Tongue (tissue), 2 donors: ENCODE data around the gene PGS1. TPM values are rescaled to one million over a fixed set of nuclear protein-coding genes. Genes with fewer than 3 reads are reported as not detected.

Source experiments
- DNase-seq: peaks from one replicate; pipeline ENCODE4 v3.0.0-alpha.2; 2015
- total RNA-seq: library from RNA; depleted of rRNA; stranded (reverse); fragments of >200 nt; gene quantifications from one replicate; pipeline ENCODE4 v1.2.3, GENCODE V29; 2014

The PGS1 gene
- total RNA-seq, 1 donor from 2014 or later: 37.7 TPM

DNA sequence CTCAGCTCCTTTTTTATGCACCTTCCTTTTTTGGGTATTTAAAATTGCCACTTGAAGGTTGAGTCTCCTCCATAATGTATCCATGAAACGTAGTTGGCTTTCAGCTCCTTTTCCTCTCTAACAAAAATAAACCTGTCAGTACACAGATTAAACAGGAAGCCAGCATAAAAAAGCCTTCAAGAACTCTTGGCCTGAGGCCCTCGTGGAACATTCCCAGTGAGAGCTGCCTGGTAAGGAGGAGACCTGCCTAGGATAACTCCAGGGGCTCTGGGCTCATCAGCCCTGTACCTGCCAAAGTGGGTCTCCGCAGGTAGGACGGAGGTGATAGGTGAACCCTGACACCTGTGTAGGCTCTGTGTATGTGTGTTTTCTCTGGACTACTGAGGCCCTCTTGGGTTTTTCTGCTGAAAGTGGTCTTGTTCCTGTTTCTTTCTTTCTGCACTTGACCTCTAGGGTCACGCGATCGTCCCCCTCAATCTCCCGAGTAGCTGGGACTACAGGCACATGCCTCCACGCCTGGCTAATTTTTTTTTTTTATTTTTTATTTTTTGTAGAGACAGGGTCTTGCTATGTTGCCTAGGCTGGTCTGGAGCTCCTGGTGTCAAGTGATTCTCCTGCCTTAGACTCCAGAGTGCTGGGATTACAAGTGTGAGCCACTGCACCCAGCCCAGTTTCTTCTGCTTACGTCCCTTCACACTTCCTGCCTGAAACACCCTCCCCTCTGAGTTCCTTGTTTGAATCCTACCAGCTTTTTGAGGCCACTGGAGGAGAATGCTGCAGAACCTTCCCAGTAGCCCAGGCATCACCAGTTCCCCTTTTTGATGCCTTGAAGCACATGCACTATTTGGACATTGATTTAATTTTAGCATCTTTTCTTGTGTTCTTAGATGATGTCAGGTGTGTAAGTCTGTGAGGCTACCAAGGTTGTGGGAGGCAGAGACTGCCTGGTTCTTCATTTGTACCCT, 9.8 kb downstream of the PGS1 start:
- peak; percentile 69 for DNase-seq

DNA sequence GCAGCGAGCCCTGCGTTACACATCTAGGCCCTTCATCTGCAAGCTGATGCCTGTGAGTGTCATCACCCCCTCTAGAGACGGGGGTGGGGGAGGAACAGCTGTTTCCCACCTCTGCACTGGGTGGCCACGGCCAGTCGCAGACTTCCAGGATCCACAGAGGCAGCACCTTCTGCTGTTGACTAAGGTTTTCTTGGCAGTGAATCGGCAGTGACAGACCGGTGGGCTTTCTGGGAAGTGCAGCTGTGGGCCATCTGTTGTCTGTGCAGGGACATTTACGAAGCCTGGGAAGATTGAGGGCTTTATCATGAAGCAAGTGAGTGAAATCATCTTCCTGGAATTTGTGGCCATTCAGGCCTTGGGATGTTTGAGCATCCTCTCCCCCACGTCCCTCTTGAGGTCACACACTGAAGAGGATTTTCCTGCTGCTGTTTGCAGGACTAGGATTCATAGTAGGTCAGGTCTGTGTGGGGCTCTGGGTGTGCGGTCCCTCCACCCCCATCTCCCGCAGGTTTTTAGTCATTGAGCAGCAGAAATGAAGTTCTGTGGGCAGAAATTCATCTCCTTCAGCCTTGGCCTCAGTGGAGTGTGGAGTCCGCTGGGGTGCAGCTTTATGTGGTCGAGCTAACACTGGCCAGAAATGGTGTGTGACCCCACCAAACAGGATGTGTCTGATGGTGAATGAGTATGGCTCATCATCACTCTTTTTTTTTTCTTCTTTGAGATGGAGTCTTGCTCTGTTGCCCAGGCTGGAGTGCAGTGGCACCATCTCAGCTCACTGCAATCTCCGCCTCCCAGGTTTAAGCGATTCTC, 12.0 kb downstream of the PGS1 start:
- peak; percentile 85 for DNase-seq

DNA sequence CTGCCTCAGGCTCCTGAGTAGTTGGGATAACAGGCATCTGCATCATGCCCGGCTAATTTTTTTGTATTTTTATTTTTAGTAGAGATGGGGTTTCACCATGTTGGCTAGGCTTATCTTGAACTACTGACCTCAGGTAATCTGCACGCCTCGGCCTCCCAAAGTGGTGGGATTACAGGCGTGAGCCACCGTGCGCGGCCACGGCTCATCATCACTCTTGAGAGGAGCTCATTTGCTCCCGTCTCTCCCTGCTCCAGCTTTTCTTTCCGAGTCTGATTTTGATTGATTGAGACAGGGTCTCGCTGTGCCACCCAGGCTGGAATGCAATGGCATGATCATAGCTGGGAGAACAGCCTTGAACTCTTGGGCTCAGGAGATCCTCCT, 12.6 kb downstream of the PGS1 start:
- no peak for DNase-seq

DNA sequence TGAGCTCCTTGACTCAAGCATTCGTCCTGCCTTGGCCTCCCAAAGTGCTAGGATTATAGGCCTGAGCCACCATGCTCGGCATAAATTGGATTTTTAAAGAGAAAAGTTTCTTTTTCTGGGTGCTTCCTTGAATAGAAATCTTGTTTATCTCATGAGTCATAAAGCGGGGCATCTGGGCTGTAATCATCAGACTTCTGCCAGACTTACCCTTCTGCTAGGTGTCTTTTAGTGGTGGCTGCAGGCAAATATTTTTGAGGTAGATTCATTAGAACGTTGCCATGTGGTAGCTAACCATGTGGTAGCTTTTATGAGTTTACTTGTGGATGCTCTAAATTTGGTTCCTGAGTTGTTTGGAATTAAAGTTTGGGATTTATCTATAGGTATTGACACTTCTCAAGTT, 13.4 kb downstream of the PGS1 start:
- DNase-seq: no peak

DNA sequence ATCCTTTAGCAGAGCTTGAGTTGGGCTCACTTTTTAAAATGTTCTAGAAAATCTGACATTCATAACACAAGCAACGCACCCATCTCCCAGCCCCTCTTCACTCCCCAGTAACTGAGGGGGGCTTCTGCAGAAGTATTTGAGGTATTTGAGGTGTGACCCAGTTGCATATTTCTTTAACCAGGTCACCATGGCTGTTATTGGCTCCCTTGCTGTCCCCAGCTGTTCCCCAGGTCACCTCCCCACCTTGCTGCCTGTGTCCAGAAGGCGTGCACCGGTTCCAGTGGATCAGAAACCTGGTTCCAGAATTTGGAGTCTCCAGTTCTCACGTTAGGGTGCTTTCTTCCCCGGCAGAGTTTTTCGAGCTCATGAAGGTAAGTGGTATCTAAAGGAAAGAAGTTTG, 13.8 kb downstream of the PGS1 start:
- DNase-seq: no peak

DNA sequence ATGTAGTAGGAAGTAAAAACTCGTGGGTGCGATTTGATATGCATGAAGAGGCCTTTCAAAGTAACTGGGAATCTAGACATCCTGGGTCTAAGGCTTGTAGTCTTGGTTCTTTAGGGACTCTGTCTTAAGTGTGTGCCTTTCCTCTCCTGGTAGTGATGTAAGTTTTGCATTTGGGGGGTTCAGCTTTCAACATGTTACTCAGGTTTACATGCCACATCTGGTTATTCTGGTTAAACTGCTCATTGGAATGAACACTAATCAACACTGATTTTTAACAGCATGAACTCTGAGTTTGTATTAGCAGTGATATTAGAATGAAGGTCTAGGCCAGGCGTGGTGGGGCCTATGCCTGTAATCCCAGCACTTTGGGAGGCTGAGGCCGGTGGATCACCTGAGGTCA, 15.1 kb downstream of the PGS1 start:
- peak; percentile 18 for DNase-seq

DNA sequence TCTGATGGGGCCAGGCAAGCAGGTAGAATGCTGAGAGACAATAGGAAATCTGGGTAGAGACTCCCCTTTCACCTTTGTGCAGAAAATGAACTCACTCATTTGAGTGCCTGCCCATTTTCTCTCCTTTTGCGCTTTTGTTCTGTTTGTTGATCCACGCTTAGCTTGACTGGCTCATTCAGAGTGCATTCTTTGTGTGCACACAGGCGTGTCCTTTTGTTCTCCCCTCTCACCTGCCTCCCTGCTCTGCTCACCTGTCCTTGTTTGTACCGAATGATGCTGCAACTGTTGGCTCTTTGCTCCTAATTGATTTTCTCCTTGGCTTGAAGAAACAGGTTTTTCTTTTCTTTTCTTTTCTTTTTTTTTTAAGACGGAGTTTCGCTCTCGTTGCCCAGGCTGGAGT, 15.8 kb downstream of the PGS1 start:
- peak; percentile 32 for DNase-seq

DNA sequence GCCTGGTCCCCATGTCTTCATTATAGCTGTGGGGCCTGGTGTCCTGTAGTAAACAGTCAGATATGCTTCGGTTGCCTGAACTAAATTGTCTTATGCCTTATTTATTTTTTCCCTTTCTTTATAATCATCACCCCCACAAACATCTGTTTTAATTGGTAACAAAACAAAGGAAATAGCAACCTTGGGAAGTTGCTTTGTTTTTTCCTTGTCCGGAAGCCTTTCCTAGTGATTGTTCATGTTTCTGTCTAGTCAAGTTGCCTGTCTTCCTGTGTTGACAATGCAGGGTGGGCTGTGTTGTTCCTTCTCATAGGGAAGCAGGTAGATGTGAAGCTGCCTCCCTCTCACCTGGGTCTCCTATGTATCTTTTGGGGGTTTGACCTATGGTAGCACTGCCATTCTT, 16.7 kb downstream of the PGS1 start:
- DNase-seq: no peak

DNA sequence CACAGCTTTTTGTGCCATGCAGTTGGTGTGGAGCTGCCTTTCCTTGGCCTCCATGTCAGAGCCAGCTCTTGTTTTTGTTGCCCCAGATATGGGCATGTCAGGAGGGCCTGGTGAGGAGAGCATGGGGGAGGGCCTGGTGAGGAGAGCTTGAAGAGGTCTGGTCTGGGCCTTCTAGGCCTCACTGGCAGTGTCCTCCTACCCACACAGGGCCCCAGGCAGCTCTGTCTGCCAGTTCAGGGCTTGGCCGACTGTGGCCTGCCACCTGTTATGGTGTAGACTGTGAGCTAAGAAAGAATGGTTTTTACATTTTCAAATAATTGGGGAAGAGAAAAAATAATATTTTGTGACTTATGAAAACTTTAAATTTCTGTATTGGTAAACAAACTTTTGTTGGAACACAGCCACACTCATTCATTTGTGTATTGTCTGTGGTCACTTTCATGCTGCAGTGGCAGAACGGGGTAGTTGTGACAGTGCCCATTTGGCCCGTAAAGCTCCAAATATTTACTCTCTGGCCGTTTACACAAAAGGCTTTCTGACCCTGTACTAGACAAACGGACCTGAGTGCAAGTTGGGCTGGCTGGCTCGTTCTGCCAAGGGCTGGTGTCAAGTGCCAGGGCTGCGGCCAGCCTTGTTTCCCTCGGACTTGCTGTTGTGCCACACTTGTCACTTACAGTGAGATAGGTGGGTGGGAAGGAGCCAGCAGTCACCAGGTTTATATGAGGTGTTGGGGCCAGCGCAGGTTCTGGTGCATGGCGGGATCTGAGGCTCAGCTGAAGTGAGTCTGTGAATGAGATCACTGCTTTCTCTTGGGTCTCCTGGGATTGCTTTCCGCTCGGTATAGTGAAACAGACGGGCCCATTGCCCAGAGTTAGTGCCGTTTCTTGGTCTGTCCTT, 18.2 kb downstream of the PGS1 start:
- DNase-seq: peak; percentile 53

DNA sequence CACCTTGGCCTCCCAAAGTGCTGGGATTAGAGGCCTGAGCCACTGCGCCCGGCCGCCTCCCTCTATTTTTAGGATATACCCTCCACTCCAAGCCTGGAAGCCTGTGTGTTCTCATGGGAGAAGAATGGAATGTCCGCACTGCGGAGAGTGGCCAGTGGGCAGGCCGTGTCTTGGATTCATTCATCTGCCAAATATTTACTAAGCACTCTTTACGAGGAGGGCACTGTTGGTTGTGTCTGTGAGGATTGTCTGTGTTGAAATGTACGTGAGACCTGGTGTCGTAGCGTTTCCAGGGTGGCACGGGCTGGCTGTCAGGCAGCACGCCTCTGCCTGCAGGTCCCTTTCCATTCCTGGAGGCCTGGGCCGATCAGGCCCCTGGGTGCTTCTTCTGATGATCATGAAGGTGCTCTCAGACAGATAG, 19.2 kb downstream of the PGS1 start:
- DNase-seq: peak; percentile 68

DNA sequence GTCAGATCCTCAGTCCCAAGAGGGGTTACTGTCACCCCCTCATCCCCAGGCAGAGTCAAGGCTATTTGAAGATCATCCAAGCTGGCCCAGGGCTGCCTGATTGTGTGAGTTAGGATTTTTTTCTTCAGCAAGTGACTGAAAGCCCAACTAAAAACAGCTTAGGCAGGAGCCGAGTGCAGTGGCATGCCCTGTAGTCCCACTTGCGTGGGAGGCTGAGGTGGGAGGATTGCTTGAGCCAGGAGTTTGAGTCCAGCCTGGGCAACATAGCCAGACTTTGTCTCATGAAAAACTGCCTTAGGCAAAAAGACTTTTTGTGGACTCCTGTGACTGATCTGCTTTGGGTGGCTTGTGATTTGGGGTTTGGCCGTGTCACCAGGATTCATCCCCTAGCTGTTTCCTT, 19.9 kb downstream of the PGS1 start:
- no peak for DNase-seq

DNA sequence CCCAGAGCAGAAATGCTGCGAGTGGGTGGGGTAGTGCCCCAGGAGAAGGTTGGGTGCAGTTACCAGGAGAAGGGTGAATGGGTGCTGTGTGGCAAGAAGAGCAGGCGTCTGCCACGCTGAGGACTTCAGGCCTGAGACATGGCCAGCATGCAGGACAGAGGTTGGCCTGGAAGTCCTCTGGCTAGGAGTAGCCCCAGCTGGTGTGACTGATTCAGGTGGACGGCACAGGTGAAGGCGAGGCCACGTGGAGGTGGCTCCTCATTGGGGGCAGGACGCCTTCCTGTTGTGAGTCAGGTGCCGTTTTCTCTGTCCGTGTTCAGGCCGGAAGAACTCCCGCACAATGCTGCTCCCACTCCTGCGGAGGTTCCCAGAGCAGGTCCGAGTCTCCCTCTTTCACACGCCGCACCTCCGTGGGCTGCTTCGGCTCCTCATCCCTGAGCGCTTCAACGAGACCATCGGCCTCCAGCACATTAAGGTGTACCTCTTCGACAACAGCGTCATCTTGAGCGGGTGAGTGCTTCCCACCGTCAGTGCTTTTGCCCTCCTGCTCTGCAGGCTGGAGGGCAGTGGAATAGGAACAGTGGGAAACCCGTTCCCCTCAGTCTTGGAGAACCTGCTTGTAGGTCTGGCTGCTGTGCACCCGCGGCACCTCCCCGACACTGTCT, 20.7 kb downstream of the PGS1 start:
- no peak for DNase-seq

DNA sequence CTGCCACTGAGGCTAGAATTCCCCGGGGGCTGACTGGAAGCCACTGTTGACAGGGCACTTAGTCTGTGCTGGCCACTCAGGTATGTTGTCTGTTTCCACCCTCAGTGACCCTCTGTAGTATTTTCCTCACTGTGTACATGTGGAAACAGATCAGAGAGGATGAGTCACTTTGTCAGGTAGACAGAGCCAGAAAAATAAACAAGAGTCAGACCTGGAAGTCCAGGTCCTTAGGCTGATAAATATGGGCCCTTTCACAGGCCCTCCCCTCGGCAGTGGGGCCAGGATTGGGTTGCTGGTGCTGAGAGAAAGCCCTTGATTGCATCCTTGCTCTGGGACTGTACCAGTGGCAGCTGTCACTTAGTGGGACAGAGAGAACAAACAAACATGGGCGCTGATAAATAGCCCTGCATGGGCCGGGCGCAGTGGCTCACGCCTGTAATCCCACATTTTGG, 21.3 kb downstream of the PGS1 start:
- no peak for DNase-seq

DNA sequence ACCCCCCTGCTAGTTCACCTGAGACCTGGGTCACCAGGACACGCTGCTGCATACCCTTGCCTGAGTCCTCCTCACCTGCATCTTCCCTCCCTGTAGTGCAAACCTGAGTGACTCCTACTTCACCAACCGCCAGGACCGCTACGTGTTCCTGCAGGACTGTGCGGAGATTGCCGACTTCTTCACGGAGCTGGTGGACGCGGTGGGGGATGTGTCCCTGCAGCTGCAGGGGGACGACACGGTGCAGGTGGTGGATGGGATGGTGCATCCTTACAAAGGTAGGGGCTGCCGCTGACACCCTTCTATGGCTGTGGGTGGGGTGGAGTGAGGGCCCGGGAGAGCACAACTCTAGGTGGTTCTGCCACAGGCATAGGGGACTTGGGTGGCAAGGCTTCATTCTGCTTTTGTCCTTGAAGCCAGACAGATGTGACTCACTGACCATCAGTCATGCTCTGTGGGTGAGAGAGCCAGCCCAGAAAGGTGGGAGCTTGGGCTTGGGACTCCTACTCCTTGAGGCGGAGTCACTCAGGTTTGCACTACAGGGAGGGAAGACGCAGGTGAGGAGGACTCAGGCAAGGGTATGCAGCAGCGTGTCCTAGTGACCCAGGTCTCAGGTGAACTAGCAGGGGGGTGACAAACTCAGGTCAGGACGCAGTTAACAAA, 22.3 kb downstream of the PGS1 start:
- no peak for DNase-seq

DNA sequence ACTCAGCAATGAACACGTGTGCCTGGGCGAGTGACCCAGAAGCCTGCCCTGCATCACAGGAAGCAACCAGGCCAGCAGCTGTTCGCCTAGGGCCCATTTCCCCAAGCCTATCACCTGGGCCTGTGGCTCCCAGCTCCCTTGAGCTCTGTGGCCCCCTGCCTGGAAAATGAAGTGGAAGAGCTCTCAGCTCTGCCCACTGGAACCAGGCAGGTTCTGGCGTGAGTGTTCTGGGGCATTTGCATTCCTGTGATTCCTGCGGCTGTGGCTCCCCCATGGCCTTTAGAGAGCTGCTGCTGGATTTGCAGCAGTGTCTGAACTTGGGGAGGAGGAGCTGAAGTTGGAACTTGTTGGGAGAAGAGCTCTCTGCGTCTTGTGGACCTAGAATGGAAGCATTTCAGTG, 22.8 kb downstream of the PGS1 start:
- no peak for DNase-seq

DNA sequence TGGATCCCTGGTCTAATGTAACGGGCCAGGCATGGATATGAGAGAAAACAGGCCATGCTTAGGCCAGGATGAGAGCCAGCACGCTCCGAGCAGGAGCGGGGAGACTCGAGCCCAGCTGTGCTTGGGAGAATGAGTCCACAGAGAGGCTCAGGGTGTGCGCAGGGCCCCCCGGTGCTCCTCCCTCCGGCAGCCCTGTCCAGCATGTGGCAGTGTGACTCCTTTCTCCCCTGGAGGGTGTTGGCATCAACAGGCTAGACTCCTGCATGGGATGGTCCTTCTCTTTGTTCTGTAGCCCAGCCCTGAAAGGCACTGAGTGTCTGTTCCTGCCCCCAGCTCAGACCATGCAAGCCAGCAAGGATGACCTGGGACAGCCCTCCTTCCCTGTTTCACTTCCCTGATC, 23.4 kb downstream of the PGS1 start:
- no peak for DNase-seq

DNA sequence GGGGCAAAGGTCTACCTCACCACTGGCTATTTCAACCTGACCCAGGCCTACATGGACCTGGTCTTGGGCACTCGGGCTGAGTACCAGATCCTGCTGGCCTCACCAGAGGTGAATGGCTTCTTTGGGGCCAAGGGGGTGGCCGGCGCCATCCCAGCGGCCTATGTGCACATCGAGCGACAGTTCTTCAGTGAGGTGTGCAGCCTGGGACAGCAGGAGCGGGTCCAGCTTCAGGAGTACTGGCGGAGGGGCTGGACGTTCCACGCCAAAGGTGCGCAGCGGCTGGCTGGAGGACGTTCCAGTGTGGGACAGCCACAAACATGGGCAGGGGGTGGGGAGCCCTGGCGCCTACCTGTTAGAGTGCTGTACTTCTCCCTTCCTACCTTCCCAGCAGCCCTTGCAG, 25.4 kb downstream of the PGS1 start:
- DNase-seq: no peak

DNA sequence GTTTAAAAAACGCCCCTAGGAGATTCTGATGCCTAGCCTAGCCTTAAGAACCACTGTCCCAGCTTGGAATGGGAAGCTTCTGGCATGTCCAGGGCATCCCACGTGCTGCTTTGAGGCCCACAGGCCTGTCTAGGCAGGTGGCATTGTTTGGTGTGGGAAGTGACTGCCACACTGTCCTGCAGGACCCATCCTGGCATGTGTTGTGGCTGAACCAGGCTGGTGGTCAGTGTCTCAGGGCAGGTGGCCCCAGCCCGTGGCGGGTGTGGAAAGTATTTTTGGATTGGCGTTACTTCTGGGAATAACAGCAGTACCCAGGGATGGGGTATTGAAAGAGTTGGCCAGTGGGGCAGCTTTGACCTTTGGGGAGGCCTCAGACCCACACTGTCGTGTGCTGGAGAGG, 27.9 kb downstream of the PGS1 start:
- DNase-seq: no peak

DNA sequence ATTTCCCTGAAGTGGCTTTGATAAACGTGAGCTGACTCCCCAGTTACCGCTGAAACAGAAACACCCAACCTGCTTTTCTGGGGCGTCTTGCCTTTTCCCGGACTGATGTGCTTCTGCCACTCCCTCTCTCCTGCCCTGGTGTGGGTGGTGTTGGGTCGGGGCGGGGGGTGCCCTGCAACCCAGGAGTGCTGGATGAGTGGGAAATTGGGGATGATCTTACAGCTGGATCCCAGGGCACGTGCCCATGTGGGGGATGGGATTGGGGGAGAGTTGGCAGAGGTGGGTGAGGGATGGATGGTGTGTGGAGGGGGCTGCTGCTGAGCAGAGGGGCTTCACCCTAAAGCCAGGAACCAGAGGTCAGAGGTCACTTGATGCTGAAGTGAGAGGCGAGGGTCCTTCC, 28.5 kb downstream of the PGS1 start:
- DNase-seq: no peak

DNA sequence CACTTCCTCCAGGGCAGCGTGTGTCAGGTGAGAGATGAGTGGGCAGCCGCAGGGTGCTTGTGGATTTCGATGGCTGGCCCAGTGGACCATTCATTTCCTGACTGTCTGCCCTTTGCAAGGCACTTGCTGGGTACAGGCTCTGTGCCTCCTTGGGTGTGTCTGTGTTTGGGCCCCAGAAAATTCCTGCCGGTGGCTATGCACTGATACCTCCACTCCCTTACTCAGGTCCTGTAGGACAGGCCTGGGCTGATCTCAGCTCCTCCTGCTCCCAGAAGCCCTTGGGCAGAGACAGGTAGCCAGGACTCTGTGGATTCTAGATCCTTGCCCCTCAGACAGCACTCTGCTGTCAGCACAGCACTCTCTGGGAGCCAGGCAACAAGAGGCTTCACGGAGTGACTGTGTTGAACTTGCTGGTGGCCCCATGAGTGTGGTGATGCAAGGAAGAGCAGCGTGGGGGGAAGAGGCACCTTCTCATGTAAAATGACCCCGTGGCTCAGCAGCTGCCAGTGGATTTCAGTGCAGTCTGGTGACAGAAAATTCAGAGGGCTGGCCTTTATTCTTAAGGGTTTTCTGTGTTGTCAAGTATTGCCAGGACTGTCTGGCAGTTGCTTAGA, 29.0 kb downstream of the PGS1 start:
- DNase-seq: peak; percentile 75
